Daoy (cell line): Measurements from ENCODE around the gene NAPB. TPM values are rescaled to one million over a fixed set of nuclear protein-coding genes. Genes with fewer than 3 reads are reported as not detected.
"Not testable (repeated sequence)": the region's sequence is repeated elsewhere in the genome, so short reads cannot be mapped to it uniquely, and the experiment has no call there.

ENCODE experiments used
- DNase-seq: peaks from one replicate; pipeline ENCODE4 v3.0.0-alpha.2; 2015; ENCODE audit warnings: low read depth
- total RNA-seq: library from RNA; depleted of rRNA; stranded (reverse); fragments of >200 nt; shearing (Covaris generic); gene quantifications from 2 replicates; pipeline ENCODE4 v1.2.3, GENCODE V29; 2014; rRNA removed

Gene NAPB
- total RNA-seq, result 4.8 and 5.6 TPM in 2 replicates

DNA sequence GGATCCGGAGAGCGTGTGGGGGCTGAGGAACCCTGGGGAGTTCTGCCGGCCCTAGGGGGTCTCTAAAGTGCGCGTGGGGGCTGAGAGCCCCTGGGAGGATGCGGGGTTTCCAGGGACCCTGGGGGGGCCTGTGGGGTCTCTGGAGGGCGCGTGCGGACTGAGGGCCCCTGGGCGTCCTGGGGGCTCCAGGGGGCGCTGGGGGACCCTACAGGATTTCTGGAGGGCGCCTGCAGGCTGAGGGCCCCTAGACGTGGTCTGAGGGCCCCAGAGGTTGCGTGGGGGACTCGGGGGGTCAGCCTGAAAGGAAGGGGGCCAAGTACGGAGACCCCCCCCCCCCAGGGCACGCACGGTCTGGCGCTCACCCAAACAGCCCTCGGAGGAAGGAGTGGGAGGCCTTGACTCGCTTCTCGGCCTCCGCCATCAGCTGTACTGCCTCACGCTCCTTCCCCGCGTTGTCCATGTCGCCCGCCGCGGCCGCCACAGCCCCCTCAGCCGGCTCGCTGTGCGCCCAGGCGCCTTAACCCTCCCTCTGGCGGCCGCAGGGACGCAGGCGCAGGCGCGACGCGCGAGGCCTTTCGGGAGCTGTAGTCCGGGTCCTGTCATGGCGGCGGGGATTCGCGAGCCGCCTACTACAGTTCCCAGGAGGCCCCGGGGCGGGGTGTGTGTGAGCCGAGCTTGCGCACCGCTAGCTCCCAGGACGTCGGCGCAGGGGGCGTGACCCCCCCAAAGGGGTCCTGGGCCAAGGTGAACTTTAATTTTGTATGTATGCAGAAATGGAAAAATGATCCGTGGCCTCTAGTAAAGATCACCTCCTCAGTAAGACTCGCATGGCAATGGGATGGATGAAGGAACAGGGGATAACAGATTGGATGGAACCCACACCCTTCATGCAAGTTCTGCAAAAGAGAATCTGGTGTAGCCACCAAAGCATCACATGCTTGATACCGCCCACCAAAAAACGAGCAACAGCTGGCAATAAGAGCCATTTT, at the start of gene NAPB:
TSS of gene NAPB (minus strand) at position 546 of the 989 bp plus-strand sequence. CDS start at position 460, 86 bp downstream.
- peak; percentile 94 for DNase-seq

DNA sequence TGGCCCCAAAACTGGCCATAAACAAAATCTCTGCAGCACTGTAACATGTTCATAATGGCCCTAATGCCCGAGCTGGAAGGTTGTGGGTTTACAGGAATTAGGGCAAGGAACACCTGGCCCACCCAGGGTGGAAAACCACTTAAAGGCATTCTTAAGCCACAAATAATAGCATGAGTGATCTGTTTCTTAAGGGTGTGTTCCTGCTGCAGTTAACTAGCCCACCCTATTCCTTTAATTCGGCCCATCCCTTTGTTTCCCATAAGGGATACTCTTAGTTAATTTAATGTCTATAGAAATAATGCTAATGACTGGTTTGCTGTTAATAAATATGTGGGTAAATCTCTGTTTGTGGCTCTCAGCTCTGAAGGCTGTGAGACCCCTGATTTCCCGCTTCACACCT, 45.7 kb upstream of the NAPB start:
- DNase-seq, result not testable (repeated sequence)

- DNase-seq, result no peak
These were observed 39.9 kb upstream of the NAPB start for GRCh38 chr20:23461180-23461579.

DNA sequence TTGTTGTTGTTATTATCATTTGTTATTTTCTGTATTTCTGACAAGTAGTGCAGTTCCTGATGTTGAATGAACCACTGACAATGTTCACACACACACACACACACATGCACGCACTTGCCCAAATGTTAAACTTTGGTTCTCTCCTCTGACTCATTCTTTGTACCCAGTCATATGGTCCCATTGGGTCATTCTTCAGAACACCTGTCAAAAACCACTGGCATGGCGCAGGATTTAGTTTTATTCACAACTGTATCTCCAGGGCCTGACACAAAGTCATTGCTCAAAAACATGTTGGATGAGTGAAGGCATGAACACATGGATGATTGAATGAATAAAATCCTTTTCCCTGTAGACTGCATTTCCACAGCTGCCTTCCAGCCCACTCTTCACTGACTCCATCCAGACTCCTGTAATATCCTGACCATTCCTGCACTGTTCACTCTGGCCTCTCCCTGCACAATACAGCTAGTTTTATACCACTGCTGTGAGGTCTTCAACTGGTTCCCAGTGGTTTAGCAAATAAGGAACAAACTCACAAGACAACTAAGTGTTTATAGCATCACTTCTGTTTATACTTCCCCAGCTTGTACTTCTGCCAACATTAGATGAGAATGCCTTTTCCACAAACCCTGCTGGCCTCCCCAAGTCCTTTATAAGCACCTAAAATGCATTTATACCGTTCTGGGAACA, 38.3 kb upstream of the NAPB start:
- no peak for DNase-seq

DNA sequence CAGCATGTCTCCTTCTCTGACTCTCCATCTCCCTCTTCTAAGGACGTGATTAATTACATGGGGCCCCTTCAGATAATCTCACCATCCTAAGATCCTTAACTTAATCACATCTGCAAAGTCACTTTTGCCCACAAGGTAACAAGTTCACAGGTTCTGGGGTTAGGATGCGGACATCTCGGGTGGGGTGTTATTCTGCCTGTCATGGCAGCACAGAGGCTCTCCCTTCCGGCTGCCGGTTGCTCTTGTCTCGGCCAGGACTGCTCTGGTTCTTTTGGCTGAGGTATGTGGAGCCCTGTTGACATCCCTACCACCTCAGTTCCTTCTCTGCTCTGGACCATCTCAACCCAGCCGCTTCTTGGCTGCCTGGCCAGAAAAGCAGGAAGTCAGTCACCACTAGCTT, 35.6 kb upstream of the NAPB start:
- no peak for DNase-seq

GRCh38 chr20:23456409-23456808, 35.1 kb upstream of the NAPB start:
- no peak for DNase-seq

GRCh38 chr20:23455639-23456038, 34.4 kb upstream of the NAPB start:
- no peak for DNase-seq

- no peak for DNase-seq
These were observed 33.5 kb upstream of the NAPB start for GRCh38 chr20:23454816-23455215.

DNA sequence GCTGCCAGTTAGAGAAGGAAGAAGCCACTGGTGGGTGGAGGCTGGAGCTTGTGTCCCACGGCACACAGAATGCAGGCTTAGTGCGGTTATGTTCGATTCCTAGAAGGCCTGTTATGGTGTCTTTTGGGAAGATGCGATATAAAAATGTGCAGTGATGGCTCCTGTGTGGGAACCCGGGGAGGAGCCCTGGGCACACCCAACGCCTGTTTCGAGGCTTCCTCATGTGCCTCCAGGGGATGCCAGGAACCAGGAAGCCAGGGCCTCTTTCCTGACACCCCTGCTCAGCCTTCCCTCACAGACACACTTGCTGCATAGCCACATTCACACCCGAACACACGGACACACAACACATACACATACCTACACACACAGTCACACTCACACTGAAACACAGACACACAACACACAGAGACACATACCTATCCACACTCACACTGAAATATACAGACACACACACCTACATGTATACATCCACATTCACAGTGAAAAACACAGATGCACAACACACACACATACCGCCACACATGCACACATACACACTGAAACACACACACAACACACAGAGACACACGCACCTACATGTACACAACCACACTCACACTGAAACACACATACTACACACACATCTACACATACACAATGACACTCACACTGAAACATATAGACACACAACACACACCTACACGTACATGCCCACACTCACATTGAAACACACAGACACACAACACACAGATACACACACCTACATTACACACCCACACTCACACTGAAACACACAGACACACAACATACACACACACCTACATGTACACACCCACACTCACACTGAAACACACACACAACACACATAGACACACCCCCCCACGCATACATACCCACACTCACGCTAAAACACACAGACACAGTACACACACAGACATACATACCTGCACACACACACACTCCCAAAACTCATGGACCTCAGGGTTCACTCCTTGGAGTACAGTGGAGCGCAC, 32.6 kb upstream of the NAPB start:
- no peak for DNase-seq

DNA sequence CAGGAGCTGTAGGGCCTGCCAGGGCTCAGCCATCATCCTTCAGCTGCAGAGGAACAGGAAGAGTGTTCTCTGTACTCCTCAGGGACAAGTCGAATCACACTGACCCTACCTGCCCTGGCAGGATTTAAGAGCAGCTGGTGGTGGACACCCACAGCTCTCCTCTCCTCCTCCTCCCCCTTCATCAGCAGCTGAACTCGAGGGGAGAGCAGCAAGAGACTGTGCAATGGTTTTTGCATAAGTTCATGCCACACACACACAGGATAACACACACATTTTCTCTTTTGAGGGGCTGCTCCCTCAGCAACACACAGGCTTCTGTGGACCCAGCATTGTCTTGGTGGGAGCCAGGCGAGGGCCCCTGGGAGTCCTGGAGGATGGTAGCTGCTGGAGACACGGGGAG, 31.5 kb upstream of the NAPB start, which contains the start of gene CST11:
TSS of gene CST11 (minus strand) at position 101 of the 400 bp plus-strand sequence. CDS start at position 36, 65 bp downstream.
- DNase-seq, result no peak

DNA sequence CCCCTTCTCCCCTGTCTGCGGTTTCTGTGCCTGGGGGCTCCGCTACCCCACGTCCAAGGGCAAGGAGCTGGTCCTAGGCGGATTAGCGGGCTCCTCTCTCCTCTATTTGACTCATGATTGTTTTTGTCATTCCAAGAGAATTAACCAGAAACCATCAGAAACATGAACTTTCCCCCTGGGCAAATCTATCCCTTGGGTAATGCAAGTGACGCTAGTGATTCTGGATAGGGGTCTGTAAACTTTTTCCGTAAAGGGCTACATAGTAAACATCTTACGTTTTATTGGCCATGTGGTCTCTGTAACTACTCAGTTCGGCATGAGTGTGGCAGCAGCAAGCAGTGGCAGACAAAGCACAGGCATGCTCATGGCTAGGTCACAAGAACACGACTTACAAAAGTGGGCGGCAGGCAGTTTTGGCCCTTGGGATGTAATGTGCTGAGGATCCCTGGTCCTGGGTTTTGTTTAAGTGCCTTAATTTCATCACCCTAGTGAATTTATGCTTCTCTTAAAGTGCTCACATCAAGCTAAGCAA, 30.7 kb upstream of the NAPB start:
- DNase-seq, result no peak

- DNase-seq, result no peak
These were observed 29.6 kb upstream of the NAPB start for GRCh38 chr20:23450877-23451276.

DNA sequence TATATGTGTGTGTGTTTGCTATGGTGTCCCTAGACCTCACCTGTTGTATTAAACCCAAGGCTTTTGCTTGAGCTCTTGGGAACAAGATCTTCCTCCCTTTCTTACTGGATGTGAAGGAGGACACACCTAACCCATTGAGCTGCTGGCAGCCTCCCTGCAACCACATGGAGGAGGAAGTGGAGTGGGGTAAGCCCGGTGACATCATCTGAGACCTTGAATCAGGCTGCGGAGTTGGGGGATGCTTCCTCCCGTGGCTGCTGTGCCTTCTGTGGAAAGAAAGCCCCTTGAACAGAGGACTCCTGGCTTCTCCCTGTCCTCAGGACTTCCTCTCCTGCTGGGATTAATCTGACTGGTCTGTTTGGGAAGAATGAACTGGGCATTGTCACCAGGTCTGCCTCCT, 28.1 kb upstream of the NAPB start:
- DNase-seq, result peak; percentile 13

DNA sequence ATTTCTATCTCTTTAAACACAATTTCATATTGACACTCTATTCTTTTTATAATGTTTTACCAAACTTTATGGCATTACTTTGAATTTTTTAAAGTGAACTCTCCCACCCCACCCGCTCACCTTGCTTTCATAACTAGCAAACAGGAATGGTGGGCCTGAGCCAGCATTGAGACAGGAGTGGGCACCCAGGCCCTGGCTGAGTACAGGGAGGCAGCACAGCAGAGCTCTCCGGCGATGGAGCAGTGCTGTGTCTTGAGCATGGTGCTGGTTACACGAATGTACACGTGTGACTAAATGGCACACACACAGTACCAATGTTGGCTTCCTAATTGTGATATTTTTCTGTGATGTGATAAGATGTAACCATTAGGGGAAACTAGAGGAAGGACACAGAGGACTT, 26.9 kb upstream of the NAPB start:
- no peak for DNase-seq

DNA sequence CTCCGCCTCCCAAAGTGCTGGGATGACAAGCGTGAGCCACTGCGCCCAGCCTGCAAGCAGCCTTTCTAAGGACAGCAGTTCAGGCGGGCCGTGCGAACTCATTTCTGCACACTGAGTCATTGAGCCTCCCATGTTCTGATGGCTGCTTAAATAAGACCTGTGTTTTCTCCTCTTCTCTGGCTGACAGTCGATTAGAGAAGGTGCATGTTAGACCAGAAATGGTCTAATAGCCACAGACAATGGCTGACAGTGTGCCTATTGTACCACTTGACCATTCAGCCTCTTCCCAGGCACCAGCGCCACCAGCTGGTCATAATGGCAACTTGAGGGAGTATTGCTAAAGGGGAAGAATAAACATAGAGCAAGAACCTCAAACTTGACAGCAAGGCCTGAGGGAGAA, 25.2 kb upstream of the NAPB start:
- peak; percentile 37 for DNase-seq

DNA sequence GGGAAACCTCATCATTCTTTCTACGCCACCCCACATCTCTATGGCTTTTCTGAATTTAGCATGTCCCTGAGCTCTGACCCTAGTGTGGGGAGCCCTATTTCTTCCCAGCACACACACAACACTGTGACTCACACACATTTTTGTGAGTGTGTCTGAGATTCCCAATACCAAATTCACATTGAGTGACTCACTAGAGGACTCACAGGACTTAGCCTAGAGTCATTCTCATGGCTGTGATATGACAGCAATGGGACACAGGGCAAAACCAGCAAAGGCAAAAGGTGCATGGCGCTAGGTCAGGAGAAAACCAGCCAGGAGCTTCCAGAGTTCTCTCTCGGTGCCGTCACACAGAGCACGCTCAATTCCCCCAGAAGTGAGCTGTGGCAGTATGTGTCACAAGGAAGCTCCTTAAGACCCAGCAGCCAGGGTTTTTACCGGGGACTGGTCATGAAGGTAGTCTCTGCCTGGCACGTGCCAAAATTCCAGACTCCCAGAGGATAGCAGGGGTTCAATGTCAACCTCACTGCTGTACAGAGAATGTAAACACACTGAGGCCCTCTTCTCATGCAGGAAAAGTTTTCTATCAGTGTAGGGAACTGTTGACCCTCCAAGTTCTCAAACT, 24.4 kb upstream of the NAPB start:
- DNase-seq, result peak; percentile 56

- no peak for DNase-seq
These were observed 23.6 kb upstream of the NAPB start for GRCh38 chr20:23444859-23445258.

- no peak for DNase-seq
These were observed 21.1 kb upstream of the NAPB start for GRCh38 chr20:23442436-23442835.

DNA sequence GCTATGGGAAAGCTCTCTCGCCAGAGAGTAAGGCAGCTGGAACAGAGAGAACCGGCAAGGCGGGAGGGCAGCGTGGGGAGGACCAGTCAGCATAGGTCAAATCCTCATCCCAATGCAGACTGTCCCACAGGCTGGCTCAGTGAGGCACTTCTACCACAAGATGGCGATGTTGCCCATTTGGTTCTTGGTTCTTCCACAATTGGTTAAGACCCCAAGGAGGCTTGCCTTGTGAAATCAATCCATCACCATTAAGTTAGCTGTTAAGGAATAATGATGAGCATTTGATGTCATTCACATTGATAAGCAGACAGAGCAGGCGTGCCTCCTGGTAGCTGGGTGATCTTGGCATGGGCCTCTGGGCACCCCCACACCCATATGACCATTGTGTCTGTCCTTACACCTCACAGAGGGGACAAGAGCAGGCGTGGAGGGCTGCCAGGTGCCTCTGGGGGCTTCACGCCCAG, 20.6 kb upstream of the NAPB start:
- peak; percentile 61 for DNase-seq

- DNase-seq, result no peak
These were observed 18.7 kb upstream of the NAPB start for GRCh38 chr20:23440004-23440403.

- DNase-seq, result no peak
These were observed 17.4 kb upstream of the NAPB start for GRCh38 chr20:23438661-23439060.
